ENCODE data around the gene PLA1A. TPM values are rescaled to one million over a fixed set of nuclear protein-coding genes. Genes with fewer than 3 reads are reported as not detected.
"Not testable (repeated sequence)": the region's sequence is repeated elsewhere in the genome, so short reads cannot be mapped to it uniquely, and the experiment has no call there.

PLA1A gene
- polyA plus RNA-seq, 3 donors = 7.1 to 7.4 (median 7.2) TPM

DNA sequence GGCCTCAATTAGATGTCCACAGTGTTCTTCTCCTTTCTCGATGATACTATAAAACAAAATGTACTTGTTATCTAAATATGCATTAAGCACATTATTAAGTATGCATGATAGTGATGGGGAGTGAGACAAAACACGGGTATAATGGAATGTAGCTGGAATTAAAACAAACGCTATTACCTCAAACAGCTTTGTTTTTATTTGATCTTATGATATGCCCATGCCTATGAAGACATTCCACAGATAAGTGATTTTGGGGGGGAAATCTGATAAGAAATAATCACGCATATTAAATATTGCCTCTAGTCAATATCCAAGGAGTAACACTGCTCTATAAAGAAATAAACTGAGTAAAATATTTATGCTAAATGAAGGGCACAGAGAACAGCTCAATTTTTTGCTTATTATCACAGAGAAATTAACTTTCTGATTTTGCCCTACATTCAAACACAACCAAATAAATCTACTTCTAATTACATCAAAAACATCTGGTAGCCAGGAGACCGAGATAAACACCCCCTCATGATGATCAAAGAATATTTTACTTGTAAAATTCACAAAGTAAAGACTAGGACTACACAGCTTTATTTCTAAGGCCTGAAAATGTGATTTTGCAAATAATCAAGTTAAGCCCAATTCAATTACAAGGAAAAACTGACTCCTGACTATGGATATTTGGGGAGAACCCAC is 77.6 kb downstream of the PLA1A start:
- no peak for DNase-seq (ENCODE audit: extremely low read depth in 1 of 11, low read depth in 9 of 11, low spot score in 4 of 11)

- DNase-seq (ENCODE audit: extremely low read depth in 1 of 11, low read depth in 9 of 11, low spot score in 4 of 11) = no peak
Observed at GRCh38 chr3:119676020-119676419, 78.3 kb downstream of the PLA1A start.

- peak; percentile 86 to 96 (median 94) for DNase-seq (ENCODE audit: extremely low read depth in 1 of 11, low read depth in 9 of 11, low spot score in 4 of 11)
Observed at GRCh38 chr3:119676771-119677640, 79.3 kb downstream of the PLA1A start, which contains the start of gene COX17. COX17 (minus strand) TSS chr3:119677406; CDS start chr3:119677310, 96 bp downstream.

- no peak for DNase-seq (ENCODE audit: extremely low read depth in 1 of 11, low read depth in 9 of 11, low spot score in 4 of 11)
Observed at GRCh38 chr3:119677641-119677934, 79.9 kb downstream of the PLA1A start.

DNA sequence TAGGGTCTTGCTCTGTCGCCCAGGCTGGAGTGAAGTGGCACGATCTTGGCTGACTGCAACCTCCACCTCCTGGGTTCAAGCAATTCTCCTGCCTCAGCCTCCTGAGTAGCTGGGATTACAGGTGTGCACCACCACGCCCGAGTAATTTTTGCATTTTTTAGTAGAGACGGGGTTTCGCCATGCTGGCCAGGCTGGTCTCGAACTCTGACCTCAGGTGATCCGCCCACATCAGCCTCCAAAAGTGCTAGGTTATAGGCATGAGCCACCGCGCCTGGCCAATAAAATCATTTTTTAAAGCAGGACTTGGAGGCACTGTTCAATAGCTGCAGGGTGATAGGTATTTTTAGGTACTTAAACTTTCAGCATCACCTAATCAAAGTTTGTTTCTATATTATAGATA is 80.5 kb downstream of the PLA1A start:
- not testable (repeated sequence) for DNase-seq (ENCODE audit: extremely low read depth in 1 of 11, low read depth in 9 of 11, low spot score in 4 of 11)

Other genes starting within 250 kb of the PLA1A start
- gene TMEM39A, start 134.3 kb upstream of the PLA1A start, polyA plus RNA-seq (ENCODE audit: insufficient read length in 3 of 3) = 10 to 100 TPM; 51.1 to 56.7 (median 53.1) TPM
- gene POGLUT1, start 128.9 kb upstream of the PLA1A start, polyA plus RNA-seq (ENCODE audit: insufficient read length in 3 of 3) = 10 to 100 TPM; 22.9 to 28.2 (median 27.7) TPM
- 100 to 1,000 TPM in 2 of 3 donors, 10 to 100 TPM in 1; 95.8 to 104 (median 103) TPM for gene TIMMDC1, start 99.3 kb upstream of the PLA1A start, polyA plus RNA-seq (ENCODE audit: insufficient read length in 3 of 3)
- under 1 TPM; 0.17 to 0.27 (median 0.17) TPM for gene CD80, start 38.3 kb upstream of the PLA1A start, polyA plus RNA-seq (ENCODE audit: insufficient read length in 3 of 3)
- gene ADPRH, start 18.4 kb upstream of the PLA1A start, polyA plus RNA-seq (ENCODE audit: insufficient read length in 3 of 3) = 1 to 10 TPM; 6.3 to 7.5 (median 7.0) TPM
- 1 to 10 TPM; 3.4 to 5.6 (median 5.3) TPM for gene POPDC2, start 62.7 kb downstream of the PLA1A start, polyA plus RNA-seq (ENCODE audit: insufficient read length in 3 of 3)
- gene COX17, start 79.5 kb downstream of the PLA1A start, polyA plus RNA-seq (ENCODE audit: insufficient read length in 3 of 3) = 10 to 100 TPM; 41.4 to 48.1 (median 44.0) TPM
- gene CFAP91, start 105.1 kb downstream of the PLA1A start, polyA plus RNA-seq (ENCODE audit: insufficient read length in 3 of 3) = 10 to 100 TPM; 21.8 to 36.0 (median 22.1) TPM
- gene NR1I2, start 184.2 kb downstream of the PLA1A start, polyA plus RNA-seq (ENCODE audit: insufficient read length in 3 of 3) = 1 to 10 TPM in 1 of 3 donors, under 1 TPM in 2; 0.66 to 1.1 (median 0.84) TPM

Data from renal cortex interstitium (tissue), 11 donors.